Coronary artery (tissue), 2 donors: ENCODE measurements around the gene ANO9.
A peak's percentile ranks its signal among the peaks of the same experiment; 100 is the strongest.

Source experiments
- DNase-seq: peaks from one replicate; pipeline ENCODE4 v3.0.0-alpha.2; 2017; ENCODE audit warnings: low spot score
- H3K27ac ChIP-seq, 2 donors: fragments of 200-600 bp; sonication (generic); one replicate each; pipeline ENCODE4 v1.5.1; 2016 to 2019
- H3K4me3 ChIP-seq: fragments of 200-600 bp; sonication (generic); 2 replicates; pipeline ENCODE4 v1.5.1; 2016; ENCODE audit warnings: mild to moderate bottlenecking, moderate library complexity
- TF ChIP-seq, protein P1 (sequence below): fragments of 200-600 bp; sonication (generic); IDR thresholded peaks from one replicate; pipeline ENCODE4 v1.5.1; 2019; ENCODE audit warnings: antibody characterized with exemption

ANO9 gene

DNA sequence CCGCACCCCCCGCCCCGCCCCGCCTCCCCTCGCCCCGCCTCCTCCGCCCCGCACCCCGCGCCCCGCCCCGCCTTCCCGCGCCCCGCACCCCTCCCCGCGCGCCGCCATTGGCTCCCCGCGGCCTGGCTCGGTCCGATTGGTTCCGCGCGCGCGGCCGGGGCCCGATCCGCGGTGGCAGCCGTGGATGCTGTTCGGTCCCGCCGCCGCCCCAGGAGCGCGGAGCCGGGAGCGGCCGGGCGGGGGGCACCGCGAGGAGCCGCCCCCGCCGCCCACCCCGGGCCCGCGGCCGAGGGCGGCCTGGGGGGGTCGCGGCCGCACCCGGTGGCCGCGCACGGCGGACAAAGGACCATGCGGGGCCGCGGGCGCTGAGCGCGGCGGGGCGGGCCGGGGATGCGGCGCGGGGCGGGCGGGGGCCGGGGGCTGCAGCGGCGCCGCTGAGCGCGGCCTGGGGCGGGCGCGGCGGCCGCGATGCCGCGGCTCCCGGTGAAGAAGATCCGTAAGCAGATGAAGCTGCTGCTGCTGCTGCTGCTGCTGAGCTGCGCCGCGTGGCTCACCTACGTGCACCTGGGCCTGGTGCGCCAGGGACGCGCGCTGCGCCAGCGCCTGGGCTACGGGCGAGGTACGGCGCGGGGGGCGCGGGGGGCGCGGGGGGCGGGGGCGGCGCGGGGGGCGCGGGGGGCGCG, 72.3 kb downstream of the ANO9 start, which contains the start of gene B4GALNT4:
TSS of gene B4GALNT4 (plus strand) at position 164 of the 683 bp plus-strand sequence. CDS start at position 469, 305 bp downstream.
- TF ChIP-seq, protein P1, sequence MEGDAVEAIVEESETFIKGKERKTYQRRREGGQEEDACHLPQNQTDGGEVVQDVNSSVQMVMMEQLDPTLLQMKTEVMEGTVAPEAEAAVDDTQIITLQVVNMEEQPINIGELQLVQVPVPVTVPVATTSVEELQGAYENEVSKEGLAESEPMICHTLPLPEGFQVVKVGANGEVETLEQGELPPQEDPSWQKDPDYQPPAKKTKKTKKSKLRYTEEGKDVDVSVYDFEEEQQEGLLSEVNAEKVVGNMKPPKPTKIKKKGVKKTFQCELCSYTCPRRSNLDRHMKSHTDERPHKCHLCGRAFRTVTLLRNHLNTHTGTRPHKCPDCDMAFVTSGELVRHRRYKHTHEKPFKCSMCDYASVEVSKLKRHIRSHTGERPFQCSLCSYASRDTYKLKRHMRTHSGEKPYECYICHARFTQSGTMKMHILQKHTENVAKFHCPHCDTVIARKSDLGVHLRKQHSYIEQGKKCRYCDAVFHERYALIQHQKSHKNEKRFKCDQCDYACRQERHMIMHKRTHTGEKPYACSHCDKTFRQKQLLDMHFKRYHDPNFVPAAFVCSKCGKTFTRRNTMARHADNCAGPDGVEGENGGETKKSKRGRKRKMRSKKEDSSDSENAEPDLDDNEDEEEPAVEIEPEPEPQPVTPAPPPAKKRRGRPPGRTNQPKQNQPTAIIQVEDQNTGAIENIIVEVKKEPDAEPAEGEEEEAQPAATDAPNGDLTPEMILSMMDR = no peak
- no peak for DNase-seq
- Histone ChIP-seq H3K4me3 (peak within 1 kb of the TSS; percentile 63), H3K27ac (no peak within 1 kb of the TSS)

DNA sequence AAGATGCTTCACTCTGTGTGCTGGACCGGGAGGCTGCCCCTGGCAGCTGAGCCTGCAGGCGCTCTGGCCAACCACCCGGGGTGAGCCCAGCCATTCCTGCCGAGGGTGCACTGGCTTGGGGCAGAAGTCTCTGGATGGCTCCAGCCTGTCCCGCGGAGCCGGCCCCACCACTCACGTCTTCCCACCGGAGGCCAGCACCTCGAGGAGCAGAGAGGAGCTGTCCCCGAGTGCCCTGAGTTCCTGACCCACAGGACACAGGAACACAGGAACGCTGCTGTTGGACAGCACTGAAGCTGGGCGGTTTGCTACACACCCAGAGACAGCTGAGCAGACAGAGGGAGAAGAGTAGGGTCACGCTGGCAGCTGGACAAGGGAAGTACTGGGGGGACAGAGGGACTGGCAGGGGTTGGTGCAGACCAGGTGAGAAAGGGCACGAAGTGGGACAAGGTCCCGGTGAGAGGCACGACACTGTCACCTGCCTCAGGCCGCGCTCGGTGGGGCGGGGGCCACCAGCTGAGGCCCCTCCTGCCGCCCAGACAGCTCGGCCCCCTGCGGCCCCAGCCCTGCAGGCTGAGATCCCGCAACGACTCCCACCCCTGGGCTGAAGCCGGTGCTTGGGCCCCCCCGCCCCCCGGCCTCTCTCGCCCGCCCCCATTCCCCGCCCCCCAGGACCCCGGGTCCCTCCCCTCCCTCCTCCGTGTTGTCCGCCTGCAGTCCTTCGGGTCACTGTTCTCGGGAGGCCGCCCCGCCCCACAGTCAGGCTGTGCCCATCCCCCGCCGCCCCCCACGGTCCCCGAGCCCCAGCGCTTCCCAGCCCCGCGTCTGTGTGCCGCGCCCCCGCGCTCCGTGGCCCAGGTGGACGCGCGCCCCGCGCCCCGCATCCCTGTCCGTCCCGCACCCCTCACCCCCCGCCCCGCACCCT, 73.1 kb downstream of the ANO9 start:
- Histone ChIP-seq H3K27ac (no peak overlapping the region), H3K4me3 (peak overlapping the region; percentile 63)
- no peak for DNase-seq
- TF ChIP-seq, protein P1 = no peak

DNA sequence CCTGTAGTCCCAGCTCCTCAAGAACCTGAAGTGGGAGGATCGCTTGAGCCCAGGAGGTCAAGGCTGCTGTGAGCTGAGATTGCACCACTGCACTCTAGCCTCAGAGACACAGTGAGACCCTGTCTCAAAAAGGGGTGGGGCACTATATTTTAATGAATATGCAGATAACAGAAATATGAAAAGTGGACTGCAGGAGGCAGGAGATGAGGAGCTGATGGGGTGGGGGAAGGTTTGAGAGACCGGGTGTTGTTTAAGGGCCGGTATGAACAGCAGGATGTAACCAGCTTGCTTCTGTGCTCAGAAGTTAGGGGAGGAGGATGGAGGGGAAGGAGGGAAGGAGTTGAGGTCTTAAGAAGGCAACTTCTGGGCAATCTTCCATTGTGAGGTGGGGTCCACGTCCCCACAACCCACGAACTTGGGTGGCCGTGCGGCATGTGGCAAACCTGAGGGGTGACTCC, 73.8 kb downstream of the ANO9 start:
- no peak overlapping the region for H3K4me3 ChIP-seq
- no peak overlapping the region for H3K27ac ChIP-seq
- DNase-seq = no peak
- TF ChIP-seq, protein P1 = no peak
